Bone marrow (tissue), 2 donors: ENCODE results near the gene NFATC2.
A peak's percentile ranks its signal among the peaks of the same experiment; 100 is the strongest.

ENCODE experiments used
- DNase-seq, 2 donors: peaks; one replicate each; lab custom pipeline; 2025; lab: John Stamatoyannopoulos, UW

NFATC2 gene

GRCh38 chr20:51374961-51375360, 167.6 kb downstream of the NFATC2 start:
- DNase-seq = no peak

GRCh38 chr20:51374456-51374830, 168.1 kb downstream of the NFATC2 start:
- no peak for DNase-seq

DNA sequence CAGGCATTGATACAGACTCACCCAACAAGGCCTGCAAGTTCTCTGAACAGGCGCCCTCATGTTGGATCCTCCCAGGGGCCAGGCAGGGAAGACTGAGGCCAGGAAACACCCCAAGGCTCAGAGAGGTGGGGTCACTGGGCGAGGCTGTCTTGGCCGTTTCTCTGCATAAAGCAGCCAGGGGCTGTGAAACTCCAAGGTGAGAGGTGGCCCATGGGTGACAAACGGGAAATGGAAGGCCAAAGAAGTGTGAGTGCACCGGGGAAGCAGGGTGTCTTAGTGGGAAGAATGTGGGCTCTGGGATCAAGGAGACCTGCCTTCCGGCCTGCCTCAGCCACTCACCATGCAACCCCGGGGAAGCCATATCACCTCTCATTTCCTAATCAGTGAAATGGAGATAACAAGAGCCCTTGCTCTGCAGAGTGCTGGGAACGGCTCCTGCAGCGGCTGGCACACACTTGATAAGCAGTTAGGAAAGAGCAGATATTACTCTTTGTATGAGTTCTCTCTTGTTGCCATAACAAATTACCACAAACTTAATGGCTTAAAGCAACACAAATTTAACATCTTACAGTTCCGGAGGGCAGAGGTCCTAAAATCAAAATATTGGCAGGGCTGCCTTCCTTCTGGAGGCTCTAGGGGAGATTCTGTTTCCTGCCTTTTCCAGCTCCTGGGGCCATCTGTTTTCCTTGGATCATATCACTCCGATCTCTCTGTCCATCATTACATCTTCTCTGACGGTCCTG, 168.6 kb downstream of the NFATC2 start:
- no peak for DNase-seq

GRCh38 chr20:51372966-51373365, 169.6 kb downstream of the NFATC2 start:
- DNase-seq = no peak

GRCh38 chr20:51372176-51372803, 170.2 kb downstream of the NFATC2 start:
- peak in 1 of 2 donors; percentile 12 for DNase-seq

GRCh38 chr20:51371720-51372119, 170.8 kb downstream of the NFATC2 start:
- DNase-seq = no peak

DNA sequence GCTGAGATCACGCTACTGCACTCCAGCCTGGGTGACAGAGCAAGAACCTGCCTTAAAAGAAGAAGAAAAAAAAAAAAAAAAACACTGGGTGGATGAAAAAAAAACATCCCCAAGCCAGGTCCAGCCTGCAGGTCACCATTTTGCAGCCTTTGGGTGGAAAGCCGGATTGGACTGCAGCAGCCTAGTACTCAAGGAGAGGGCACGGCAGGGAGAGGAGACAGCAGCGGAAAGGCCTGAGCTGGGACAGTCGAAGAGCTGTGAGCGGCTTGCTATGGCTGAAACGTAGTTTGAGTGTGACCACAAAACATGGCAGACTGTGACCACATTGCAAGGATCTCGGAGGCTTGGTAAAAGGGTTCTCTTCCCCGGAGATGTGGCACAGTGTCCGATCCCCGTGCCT, 173.0 kb downstream of the NFATC2 start:
- no peak for DNase-seq

- DNase-seq = no peak
Measured at GRCh38 chr20:51368461-51369211, 173.9 kb downstream of the NFATC2 start.

- no peak for DNase-seq
Measured at GRCh38 chr20:51366155-51366886, 176.2 kb downstream of the NFATC2 start.

DNA sequence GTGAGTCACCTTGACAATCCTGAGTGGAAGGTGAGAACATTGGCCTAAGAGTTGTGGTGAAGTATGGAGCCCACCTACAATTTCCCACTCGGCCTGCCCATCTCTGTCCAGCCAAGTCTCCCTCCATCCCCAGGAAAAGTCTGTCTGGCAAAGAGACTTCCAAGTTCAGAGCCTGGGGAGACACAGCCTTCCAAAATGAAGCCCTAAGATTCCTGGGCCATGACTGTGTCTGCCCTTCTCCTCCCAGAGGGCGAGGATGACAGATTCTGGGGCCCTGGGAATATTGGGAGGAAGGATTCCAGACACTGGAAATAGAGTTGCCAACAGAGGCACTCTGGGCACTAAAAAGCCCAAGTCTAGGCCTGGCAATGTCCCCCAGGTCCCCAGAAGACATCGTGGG, 176.8 kb downstream of the NFATC2 start:
- DNase-seq = no peak

- DNase-seq = no peak
Measured at GRCh38 chr20:51363813-51364212, 178.7 kb downstream of the NFATC2 start.

- DNase-seq = no peak
Measured at GRCh38 chr20:51363378-51363777, 179.1 kb downstream of the NFATC2 start.

DNA sequence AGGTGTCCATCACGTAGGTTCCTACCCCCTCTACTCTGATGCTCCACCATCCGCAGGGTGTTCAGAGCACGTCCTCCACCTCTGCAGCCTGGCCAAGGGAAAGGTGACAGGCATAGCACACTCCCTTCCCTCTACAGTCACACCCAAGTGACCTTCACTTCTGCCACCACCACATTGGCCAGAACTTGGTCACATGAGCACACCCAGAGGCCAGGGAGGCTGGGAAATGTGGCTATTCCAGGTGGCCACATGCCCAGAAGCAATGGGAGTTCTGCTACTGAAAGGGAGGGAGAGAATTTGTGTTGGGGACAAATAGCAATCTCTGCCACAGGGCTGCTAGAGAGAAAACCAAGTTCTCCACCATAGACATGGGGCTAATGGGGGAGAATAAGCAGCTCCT, 180.3 kb downstream of the NFATC2 start:
- DNase-seq = no peak

GRCh38 chr20:51361258-51361657, 181.3 kb downstream of the NFATC2 start:
- no peak for DNase-seq

DNA sequence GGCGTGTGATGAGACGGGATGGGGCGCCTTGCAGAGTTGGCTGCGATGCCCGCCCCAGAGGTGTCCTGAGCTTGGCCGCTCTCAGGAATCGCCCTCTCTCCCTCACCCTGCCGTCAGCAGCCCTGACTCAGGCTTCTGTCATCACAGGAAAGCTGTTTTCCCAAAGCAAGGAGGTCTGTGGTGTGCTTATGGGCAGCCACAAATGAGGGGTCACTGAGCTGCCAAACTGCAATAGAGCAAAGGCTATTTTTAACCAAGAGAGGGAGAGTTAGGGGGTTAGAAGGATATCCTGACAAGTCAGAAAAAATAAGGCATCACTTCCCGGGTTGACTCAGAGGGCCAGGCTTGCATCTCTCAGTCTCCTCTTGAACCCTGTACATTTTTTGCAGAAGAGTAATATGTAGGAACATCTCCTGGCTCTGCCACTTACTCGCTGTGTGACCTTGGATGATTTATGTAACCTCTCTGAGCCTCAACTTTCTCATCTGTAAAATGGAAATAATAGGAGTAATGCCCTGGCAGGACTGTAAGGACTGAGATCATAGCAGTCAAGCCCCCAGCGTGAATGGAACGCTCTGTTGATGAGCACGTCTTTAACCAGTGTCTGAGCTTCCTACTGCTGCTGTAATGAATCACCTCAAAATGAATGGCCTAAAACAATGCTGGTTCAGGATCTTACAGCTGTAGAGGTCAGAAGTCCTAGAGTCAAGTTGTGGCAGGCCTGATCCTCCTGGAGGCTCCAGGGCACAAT, 181.9 kb downstream of the NFATC2 start:
- DNase-seq = no peak

- no peak for DNase-seq
Measured at GRCh38 chr20:51359947-51360346, 182.6 kb downstream of the NFATC2 start.

DNA sequence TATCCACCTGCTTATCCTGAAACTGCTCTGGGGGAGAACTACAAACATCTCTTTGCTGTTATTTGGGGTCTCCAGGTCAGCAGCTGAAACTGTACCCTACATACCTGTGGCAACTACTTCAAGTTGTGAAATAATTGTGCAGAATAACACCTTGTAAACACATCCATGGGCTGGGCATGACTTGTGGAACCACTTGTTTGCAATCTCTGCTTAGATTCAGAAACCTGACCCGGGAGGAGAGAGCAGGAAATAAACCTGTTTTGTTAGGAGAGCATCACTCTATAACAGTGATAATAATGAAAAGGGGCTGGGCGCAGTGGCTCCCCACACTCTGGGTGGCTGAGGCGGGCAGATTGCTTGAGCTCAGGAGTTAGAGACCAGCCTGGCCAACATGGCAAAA, 183.1 kb downstream of the NFATC2 start:
- no peak for DNase-seq

GRCh38 chr20:51358032-51358724, 184.3 kb downstream of the NFATC2 start:
- no peak for DNase-seq

DNA sequence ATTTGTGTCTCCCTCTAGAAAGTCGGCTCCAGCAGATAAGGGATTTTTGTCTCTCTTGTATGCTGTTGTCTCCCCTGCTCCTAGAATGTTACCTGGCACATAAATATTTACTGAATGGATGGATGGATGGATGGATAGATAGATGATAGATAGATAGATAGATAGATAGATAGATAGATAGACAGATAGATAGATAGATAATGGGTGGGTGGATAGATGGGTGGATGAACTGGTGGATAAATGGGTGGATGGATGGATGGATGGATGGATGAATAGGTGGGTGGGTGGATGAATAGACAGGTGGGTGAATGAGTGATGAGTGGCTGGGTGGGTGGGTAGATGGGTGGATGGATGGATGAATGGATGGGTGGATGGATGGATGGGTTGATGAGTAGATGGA, 185.0 kb downstream of the NFATC2 start:
- no peak for DNase-seq

DNA sequence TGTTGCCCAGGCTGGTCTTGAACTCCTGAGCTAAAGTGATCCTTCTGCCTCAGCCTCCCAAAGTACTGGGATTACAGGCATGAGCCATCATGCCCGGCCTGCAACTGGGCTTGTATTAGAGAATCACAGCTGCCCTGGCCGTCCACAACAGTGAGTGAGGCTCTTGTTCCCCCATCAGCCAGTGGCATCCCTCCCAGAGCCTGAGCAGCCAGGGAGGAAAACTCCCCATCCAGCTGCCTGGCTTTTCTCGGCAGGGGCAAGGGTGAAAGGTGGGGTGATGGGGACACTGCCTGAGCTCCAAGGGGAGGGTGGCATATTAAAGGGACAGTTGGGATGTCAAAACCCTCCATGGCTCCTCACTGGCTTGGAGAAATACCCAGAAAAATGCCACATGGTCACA, 185.6 kb downstream of the NFATC2 start:
- no peak for DNase-seq

DNA sequence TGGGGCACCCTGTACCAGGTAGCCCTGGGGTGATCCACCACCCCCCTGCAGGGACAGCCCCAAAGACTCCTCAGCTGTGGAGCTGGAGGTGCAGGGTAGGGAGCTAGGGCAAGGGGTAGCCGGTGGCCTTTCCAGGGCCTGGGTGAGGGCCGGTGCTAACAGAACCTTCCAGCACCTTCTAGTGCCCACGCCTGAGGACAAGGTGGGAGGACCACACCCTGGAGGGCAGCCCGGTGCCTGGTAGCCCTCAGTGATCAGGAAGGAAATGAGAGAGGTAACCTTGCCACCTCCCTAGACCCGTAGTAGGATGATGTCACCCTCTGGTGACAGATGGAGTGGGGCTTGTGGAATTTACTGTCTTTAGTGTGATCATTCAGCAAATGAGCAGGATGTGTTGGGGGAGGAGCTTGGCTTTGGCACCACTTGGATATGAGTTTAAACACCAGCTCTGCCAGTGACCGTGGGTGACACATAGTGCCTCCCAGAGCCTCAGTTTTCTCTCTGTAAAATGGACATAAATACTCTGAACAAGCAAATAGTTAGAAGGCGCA, 187.7 kb downstream of the NFATC2 start:
- no peak for DNase-seq
